PFSK-1 (cell line): ENCODE results near the gene AGMO.

Experiments used
- POLR2AphosphoS5 ChIP-seq: IDR thresholded peaks from 2 replicates; pipeline ENCODE4 v1.6.1; 2012; ENCODE audit warnings: low read depth, mild to moderate bottlenecking, control low read depth, low read length, moderate library complexity
- SIN3A ChIP-seq: IDR thresholded peaks from 2 replicates; pipeline ENCODE4 v1.6.1; 2012; ENCODE audit warnings: mild to moderate bottlenecking, low read length, moderate library complexity, borderline replicate concordance; ENCODE audit not compliant: insufficient read depth
- TAF1 ChIP-seq: IDR thresholded peaks from 2 replicates; pipeline ENCODE4 v1.6.1; 2012; ENCODE audit warnings: low read length, control low read depth, borderline replicate concordance; ENCODE audit not compliant: insufficient read depth
- TF ChIP-seq, protein P1 (sequence below), 2 experiments: IDR thresholded peaks; 2 replicates each; pipeline versions ENCODE4 v1.6.1 to v1.8.0; 2011 to 2012; ENCODE audit warnings: low read depth in 2 of 2, low read length in 2 of 2, control low read depth in 1 of 2, inconsistent platforms in 1 of 2, mild to moderate bottlenecking in 1 of 2, moderate library complexity in 1 of 2; ENCODE audit not compliant: insufficient read depth in 1 of 2

DNA sequence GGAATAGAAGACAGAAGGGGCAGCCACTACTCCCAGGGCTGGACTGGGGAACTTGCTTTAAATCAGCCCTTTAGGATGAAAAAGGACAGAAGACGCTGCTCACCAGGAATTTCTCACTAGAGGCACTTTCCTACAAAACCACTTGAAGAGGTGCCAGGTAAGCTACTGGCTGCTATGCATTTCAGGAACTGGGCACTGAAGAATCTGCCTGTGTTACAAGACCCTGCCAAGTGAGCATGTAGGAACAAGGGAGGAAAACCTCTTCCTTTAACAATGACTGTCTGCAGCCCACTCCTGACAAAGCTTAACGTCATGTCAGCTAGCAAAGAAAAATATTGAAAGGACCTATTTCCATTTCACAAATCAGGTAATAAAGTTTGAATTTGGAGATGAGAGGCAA, 5.8 kb upstream of the AGMO start:
- no peak for TF ChIP-seq SIN3A
- no peak for TF ChIP-seq TAF1
- no peak for TF ChIP-seq POLR2AphosphoS5
- TF ChIP-seq, protein P1, sequence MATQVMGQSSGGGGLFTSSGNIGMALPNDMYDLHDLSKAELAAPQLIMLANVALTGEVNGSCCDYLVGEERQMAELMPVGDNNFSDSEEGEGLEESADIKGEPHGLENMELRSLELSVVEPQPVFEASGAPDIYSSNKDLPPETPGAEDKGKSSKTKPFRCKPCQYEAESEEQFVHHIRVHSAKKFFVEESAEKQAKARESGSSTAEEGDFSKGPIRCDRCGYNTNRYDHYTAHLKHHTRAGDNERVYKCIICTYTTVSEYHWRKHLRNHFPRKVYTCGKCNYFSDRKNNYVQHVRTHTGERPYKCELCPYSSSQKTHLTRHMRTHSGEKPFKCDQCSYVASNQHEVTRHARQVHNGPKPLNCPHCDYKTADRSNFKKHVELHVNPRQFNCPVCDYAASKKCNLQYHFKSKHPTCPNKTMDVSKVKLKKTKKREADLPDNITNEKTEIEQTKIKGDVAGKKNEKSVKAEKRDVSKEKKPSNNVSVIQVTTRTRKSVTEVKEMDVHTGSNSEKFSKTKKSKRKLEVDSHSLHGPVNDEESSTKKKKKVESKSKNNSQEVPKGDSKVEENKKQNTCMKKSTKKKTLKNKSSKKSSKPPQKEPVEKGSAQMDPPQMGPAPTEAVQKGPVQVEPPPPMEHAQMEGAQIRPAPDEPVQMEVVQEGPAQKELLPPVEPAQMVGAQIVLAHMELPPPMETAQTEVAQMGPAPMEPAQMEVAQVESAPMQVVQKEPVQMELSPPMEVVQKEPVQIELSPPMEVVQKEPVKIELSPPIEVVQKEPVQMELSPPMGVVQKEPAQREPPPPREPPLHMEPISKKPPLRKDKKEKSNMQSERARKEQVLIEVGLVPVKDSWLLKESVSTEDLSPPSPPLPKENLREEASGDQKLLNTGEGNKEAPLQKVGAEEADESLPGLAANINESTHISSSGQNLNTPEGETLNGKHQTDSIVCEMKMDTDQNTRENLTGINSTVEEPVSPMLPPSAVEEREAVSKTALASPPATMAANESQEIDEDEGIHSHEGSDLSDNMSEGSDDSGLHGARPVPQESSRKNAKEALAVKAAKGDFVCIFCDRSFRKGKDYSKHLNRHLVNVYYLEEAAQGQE (IDR thresholded peaks at IDR 0.05; ENCODE audit: insufficient read depth in 1 of 2, low read depth in 2 of 2, low read length in 2 of 2) = no peak
